ENCODE measurements around the gene LDLR.
"Not testable (repeated sequence)": the region's sequence is repeated elsewhere in the genome, so short reads cannot be mapped to it uniquely, and the experiment has no call there.

LDLR gene

GRCh38 chr19:11173516-11174155 lies 84.4 kb downstream of the LDLR start:
- DNase-seq (ENCODE audit: low read depth in 2 of 2) = no peak

- no peak for DNase-seq (ENCODE audit: low read depth in 2 of 2)
Observed at GRCh38 chr19:11174336-11174735, 85.1 kb downstream of the LDLR start.

GRCh38 chr19:11175920-11176319 lies 86.7 kb downstream of the LDLR start:
- no peak for DNase-seq (ENCODE audit: low read depth in 2 of 2)

- no peak for DNase-seq (ENCODE audit: low read depth in 2 of 2)
Observed at GRCh38 chr19:11176466-11177193, 87.4 kb downstream of the LDLR start.

- DNase-seq (ENCODE audit: low read depth in 2 of 2) = no peak
Observed at GRCh38 chr19:11177592-11177991, 88.3 kb downstream of the LDLR start.

GRCh38 chr19:11179145-11179465 lies 89.8 kb downstream of the LDLR start:
- DNase-seq (ENCODE audit: low read depth in 2 of 2) = not testable (repeated sequence)

- DNase-seq (ENCODE audit: low read depth in 2 of 2) = no peak
Observed at GRCh38 chr19:11179716-11180297, 90.5 kb downstream of the LDLR start.

GRCh38 chr19:11180346-11180745 lies 91.1 kb downstream of the LDLR start:
- no peak for DNase-seq (ENCODE audit: low read depth in 2 of 2)

GRCh38 chr19:11180975-11181374 lies 91.7 kb downstream of the LDLR start:
- DNase-seq (ENCODE audit: low read depth in 2 of 2) = not testable (repeated sequence)

- no peak for DNase-seq (ENCODE audit: low read depth in 2 of 2)
Observed at GRCh38 chr19:11181488-11181887, 92.2 kb downstream of the LDLR start.

All from fibroblast of skin of left quadriceps (primary cell).